Measurements from ENCODE around the gene METTL26.
"Not testable (repeated sequence)": the region's sequence is repeated elsewhere in the genome, so short reads cannot be mapped to it uniquely, and the experiment has no call there.

METTL26 gene

GRCh38 chr16:624526-625070, 11.5 kb downstream of the METTL26 start:
- no peak for DNase-seq

GRCh38 chr16:622920-623280, 13.2 kb downstream of the METTL26 start:
- DNase-seq, result no peak

DNA sequence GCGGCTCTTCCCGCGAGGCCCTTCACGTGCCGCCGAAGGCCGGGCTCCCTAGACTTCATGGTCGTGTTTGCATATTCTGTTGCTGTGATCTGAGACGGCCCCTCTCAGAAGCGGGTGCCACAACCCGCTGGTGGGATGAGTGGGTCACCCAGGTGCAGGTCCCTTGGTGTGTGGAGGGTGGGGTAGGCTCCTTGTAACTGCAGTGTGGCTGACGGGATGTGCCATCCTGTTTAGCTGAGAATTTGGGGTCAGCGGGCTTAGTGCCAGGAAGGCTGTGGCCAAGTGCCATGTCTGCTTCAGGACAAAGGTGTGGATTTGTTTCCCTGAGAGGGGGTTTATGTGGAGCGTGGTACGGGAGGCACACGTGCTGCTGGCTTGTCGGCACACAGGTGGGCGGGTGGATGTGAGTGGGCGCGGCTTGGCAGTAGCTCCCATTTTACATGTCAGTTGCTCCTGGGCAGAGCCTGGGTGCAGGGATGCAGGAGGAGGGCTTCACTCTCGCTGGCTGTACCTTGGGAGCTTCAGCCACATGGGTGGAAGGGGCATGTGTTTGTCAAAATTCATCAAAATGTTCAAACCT, 14.5 kb downstream of the METTL26 start:
- no peak for DNase-seq

GRCh38 chr16:620700-621525, 15.2 kb downstream of the METTL26 start:
- no peak for DNase-seq

DNA sequence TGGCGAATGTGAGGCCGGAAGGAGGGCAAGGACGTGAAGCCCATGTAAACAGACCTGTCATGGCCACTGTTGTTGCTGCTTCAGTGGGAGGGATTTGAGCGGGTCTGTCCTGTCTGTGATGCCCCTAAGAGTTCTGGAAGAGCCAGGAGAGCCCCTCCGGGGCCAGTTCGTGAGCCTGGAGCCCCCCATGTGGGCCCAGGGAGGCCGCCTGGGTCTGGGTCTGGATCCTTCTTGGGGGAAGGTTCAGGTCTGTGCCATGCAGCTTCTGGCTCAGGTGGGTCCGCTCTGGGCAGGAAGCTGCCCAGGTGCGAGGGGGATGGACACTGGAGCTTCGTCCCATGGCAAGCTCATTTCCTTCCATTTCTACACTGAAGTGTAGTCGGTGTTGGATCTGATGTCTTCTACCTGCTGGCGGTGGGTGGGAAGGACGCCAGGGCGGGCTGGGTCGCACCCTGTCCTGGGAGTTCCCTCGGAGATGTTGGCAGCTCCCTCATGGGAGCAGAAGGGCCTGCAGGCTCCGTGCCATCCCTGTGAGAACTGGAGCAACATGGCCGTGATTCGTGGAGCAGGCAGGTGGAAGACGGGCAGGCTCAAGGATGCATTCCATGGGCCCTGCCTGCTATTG, 16.5 kb downstream of the METTL26 start:
- DNase-seq, result no peak

DNA sequence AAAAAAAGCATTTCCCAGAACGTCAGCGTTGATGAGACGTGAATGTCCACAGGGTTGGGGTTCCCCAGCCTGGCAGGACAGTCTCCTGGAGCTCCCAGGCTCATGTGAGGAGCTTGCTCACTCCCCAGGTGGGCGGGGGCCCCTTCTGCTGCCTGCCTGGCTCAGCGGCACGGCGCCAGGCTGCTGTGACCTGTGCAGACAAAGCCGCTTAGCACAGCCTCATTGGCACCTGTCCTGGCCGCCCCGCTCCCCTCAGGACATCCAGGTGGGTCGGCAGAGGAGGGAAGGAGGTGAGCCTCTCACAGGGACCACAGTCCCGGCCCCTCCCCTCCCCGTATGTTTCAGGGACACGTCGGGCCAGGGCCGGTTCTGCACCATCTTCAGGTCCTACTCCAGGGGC, 18.2 kb downstream of the METTL26 start:
- DNase-seq, result no peak

GRCh38 chr16:616733-617586, 19.1 kb downstream of the METTL26 start:
- DNase-seq, result no peak

GRCh38 chr16:615122-615521, 21.0 kb downstream of the METTL26 start:
- no peak for DNase-seq

DNA sequence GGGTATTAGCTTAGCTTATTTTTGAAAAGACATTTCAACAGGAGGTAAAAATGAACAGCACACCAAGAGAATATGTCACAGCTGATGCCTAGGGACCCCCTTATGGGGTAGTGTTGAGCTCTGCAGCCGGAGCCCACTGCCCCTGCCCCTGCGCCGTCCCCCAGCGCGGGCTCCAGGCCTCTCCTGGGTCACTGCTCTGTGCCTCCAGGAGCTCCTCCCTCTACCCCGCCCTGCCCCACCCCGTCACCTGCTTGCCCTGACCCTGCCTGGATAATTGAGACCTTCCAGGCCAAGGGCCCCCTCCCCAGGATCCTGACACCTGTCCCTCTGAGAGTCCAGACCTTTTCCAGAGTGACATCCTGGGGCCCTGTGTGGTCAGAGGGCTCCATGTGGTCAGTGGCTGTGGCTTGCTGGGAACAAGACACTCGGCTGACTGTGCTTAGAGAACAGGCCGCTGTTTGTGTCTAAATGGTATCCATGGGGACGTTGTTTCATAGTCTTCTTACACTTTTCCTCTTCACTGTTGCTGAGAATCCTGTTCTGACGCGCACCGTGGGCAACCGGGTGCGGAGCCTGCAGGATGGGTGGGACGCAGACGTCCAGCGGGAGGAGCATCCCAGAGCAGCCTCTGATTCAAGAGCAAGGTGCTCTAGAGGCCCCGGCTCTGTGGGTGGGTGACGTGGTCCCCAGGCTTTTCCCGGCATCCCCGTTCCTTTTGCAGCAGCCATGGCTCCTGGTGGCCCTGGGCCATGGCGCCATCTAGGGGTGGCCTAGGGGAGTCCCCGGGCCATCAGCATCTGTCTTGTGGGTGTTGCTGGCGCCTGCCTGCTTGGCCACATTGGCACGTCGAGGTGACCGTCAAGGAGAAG, 25.4 kb downstream of the METTL26 start:
- DNase-seq, result peak in 4 of 5 donors; percentile 25 to 54 (median 40)

DNA sequence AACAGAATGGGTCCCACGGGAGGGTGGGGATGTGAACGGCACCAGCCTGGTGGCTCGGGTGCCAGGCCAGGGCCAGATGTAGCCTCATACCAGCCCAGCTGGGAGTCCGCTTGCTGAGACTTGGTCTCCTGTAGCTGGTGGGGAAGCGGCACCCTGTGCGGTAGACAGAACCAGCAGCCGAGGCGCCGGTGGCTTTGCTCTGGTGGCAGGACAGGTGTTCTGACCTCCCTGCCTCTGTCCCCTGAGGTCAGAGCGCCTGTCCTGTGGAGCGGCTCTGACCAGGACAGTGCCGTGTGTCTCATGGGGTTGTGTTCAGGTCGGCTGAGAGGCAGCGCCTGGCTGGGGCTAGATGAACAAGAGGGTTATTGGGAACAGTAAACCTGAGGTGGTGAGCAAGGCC, 26.1 kb downstream of the METTL26 start:
- DNase-seq, result no peak

DNA sequence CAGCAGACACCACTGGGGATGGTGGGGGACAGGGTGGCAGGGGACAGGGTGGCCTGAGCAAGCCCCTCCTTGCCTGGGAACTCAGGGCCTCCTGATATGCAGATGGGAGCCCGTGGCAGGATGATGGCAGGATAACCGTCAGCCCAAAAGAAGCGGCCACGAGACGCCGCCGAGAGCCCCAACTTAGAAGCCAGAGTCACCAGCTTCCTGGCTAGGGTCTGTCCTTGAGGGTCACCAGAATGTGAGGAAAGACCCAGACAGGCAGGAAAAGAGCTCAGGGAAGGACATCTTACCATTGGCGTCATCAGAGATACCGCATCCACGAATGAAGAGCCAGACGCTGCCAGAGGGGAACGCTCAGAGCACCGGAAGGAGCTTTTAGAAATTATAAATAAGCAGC, 26.8 kb downstream of the METTL26 start:
- no peak for DNase-seq

DNA sequence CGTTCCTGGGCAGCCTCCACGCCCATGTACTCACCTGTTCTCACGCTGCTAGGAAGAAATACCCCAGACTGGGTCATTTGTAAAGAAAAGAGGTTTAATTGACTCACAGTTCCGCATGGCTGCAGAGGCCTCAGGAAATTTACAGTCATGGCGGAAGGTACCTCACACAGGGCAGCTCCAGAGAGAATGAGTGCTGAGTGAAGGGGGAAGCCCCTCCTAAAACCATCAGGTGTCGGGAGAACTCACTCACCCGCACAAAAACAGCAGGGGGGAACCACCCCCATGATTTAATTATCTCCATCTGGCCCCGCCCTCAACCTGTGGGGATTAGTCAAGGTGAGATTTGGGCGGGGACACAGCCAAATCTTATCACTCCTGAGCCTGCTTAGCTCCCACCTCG, 28.1 kb downstream of the METTL26 start:
- DNase-seq, result no peak

DNA sequence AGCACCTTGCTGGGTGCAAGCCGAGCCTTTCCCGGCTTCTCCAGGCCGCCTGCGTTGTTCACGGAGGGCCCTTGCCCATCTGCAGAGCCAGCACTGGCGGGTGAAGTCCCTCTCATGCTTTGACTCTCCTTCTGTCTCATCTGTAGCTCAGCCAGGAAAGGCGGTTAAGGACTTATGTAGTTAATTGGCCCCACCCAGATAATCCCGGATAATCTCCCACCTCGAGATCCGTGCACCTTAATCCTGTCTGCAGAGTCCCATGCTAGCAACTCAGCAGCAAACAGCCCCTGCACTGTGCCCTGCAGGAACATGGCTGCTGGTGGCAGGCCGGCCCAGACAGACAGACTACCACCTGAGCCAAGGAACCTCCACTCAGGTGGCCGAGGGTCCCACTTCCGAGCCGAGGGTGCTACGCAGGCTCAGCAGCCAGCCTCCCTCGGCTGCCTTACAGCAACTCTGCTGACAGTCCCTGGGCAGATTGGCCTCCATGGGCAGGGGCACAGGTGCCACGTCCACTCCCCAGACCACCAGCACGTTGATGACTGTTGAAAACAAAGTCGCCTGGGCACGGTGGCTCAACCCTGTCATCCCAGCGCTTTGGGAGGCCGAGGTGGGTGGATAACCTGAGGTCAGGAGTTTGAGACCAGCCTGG, 29.3 kb downstream of the METTL26 start:
- no peak for DNase-seq

GRCh38 chr16:603933-604332, 32.2 kb downstream of the METTL26 start:
- no peak for DNase-seq

GRCh38 chr16:600781-601180, 35.3 kb downstream of the METTL26 start:
- no peak for DNase-seq

DNA sequence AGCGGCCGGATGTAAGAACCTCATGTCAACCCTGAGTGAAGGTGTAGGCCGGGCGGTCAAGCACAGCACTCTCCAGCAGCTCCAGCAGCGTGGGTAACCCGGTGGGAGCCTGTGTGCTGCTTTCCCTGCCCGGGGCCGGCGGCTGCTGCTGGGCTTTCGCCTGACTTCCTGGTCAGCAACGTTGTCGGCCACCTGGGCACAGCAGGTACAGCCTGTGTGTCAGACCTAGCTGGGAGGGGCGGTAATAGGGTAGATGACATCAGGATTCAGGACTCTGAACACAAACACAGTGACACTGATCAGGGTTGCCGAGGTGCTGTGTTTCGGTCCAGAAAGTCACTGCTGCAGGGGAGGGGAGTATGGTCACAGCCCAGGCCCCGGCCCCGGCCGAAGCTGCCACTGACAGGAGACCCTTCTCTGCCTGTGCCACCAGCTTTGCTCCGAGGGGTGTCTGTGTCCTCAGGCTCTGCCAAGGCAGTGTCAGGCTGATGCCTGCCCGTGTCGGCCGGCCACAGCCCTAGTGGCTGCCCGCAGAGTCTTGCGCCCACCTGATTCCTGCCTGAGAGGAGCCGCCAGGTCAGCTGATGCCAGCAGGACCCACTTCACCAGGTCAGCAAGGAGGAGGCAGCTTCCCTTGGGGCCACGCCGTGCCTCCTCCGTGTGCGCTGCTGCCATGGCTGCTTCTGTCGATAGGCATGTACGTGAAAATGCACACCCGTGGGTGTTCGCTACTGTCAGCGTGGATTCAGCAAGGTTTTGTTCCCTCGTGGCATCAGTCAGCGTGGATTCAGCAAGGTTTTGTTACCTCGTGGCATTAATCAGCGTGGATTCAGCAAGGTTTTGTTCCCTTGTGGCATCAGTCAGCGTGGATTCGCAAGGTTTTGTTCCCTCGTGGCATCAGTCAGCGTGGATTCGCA, 37.0 kb downstream of the METTL26 start:
- DNase-seq, result no peak

DNA sequence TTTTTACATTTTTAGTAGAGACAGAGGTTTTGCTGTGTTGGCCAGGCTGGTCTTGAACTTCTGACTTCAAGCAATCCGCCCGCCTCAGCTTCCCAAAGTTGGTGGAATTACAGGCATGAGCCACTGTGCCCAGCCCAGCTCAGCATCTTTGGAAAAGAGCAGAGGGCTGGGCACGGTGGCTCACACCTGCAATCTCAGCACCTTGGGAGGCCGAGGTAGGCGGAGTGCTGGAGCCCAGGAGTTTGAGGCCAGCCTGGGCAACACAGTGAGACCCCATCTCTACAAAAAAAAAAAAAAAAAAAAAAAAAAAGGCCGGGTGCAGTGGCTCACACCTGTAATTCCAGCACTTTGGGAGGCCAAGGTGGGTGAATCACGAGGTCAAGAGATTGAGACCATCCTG, 38.5 kb downstream of the METTL26 start:
- not testable (repeated sequence) for DNase-seq

DNA sequence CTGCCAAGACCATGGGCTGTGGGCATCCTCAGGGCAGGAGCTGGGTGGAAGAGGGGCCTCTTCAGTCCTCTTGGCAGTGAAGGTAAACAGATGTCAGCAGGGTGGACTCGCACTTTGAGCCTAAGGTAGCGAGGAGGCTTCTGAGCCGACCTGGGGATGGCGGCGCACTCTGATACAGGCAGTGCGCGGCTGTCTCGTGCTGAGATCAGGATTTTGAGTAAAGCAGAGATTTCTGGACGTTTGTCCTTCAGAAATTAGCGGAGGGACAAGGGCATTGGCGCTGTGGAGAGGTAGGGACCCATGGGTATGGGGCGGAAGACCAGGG, 39.4 kb downstream of the METTL26 start:
- no peak for DNase-seq

DNA sequence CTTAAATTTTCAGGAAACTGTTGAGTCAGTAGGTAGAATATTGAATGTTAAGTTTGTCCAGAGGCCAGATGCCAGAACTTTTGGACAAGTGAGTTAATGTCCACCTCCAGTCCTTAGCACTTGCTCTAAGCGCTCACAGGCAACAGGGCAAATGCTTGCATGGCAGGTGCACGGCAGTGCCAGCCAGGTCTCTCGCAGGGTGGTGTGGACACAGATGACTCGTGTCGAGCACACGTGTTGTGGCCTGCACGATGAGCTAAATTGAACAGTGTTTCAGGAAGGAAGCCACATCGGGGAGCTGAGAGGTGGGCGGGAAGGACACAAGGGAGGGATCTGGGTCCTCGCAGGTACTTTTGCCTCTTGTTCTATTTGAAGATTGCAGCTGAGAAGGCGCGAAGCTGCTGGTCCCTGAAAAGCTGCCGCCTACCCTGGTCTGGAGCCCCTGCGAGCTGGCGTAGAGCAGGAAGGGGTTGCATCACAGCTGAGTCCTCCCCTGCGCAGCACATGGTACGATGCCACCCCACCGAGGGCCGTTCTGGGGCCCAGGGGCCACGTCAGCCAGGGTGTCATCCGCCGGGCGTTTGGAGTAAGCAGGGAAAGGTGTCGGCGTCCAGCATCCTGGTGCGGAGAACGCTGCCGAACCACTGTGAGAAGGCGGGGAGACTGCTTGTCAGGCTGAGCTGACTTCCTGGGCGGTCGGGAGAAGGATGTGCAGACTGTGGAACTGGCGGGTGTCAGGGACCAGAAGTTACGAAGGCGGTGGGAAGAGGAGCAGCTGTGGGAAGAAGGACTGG, 40.0 kb downstream of the METTL26 start:
- no peak for DNase-seq

All from T-helper 1 cell (primary cell).